CD14-positive monocyte (primary cell): ENCODE results near the gene FRMPD1. TPM values are rescaled to one million over a fixed set of nuclear protein-coding genes. Genes with fewer than 3 reads are reported as not detected.

Source experiments
- DNase-seq, 3 donors: peaks; one replicate each; pipeline ENCODE4 v3.0.0-alpha.2; 2011 to 2022
- H2AFZ ChIP-seq: 2 replicates; pipeline ENCODE4 v1.6.0; 2012; ENCODE audit warnings: mild to moderate bottlenecking, low read depth, low read length, inconsistent platforms; ENCODE audit not compliant: insufficient read depth, poor library complexity, severe bottlenecking
- H3K27ac ChIP-seq, 2 donors: 1 replicate in 1 of 2; 2 replicates in 1 of 2; pipeline ENCODE4 v1.5.1; 2012 to 2013; ENCODE audit warnings: low read length in 2 of 2, control low read depth in 1 of 2, inconsistent platforms in 1 of 2, low read depth in 1 of 2, mild to moderate bottlenecking in 1 of 2
- H3K27me3 ChIP-seq, 2 donors: one replicate each; pipeline versions ENCODE4 v1.6.0 to v1.6.1; 2011 to 2013; ENCODE audit warnings: low read length in 2 of 2; ENCODE audit not compliant: control insufficient read depth in 2 of 2, insufficient read depth in 2 of 2
- H3K36me3 ChIP-seq, 2 donors: replicated peaks in 1 of 2; 1 replicate in 1 of 2; 2 replicates in 1 of 2; pipeline versions ENCODE4 v1.5.1 to v1.6.1; 2012 to 2013; ENCODE audit warnings: low read length in 2 of 2, control low read depth in 1 of 2, inconsistent platforms in 1 of 2, mild to moderate bottlenecking in 1 of 2; ENCODE audit not compliant: insufficient read depth in 2 of 2, control insufficient read depth in 1 of 2
- H3K4me1 ChIP-seq, 2 donors: 1 replicate in 1 of 2; 2 replicates in 1 of 2; pipeline versions ENCODE4 v1.5.1 to v1.6.1; 2012 to 2013; ENCODE audit warnings: low read length in 2 of 2, control low read depth in 1 of 2, inconsistent platforms in 1 of 2, mild to moderate bottlenecking in 1 of 2, moderate library complexity in 1 of 2; ENCODE audit not compliant: insufficient read depth in 2 of 2, control insufficient read depth in 1 of 2
- H3K4me2 ChIP-seq: replicated peaks from 2 replicates; pipeline ENCODE3; 2012; ENCODE audit warnings: low read length, moderate library complexity, mild to moderate bottlenecking; ENCODE audit not compliant: poor library complexity, severe bottlenecking; ENCODE audit errors: extremely low read depth
- H3K4me3 ChIP-seq, 3 experiments: fragments of 200-600 bp in 1 of 3; sonication (generic) in 1 of 3; replicated peaks in 1 of 3; 1 replicate in 2 of 3; 2 replicates in 1 of 3; pipeline ENCODE4 v1.5.1; 2011 to 2013; ENCODE audit warnings: low read length in 3 of 3, mild to moderate bottlenecking in 3 of 3, control low read depth in 2 of 3, low read depth in 2 of 3, inconsistent platforms in 1 of 3, moderate library complexity in 1 of 3
- H3K79me2 ChIP-seq: 2 replicates; pipeline ENCODE4 v1.6.0; 2012; ENCODE audit warnings: mild to moderate bottlenecking, control low read depth, inconsistent platforms, low read length, moderate library complexity; ENCODE audit not compliant: insufficient read depth
- H3K9ac ChIP-seq: 2 replicates; pipeline ENCODE4 v1.6.0; 2017; ENCODE audit warnings: low read length, mild to moderate bottlenecking; ENCODE audit not compliant: insufficient read depth, poor library complexity, severe bottlenecking
- H3K9me3 ChIP-seq, 2 donors: replicated peaks in 1 of 2; 1 replicate in 1 of 2; 2 replicates in 1 of 2; pipeline versions ENCODE4 v1.5.1 to v1.6.1; 2012 to 2013; ENCODE audit warnings: low read length in 2 of 2, control low read depth in 1 of 2; ENCODE audit not compliant: control insufficient read depth in 1 of 2, insufficient read depth in 1 of 2
- H4K20me1 ChIP-seq: 2 replicates; pipeline ENCODE4 v1.6.0; 2012; ENCODE audit warnings: mild to moderate bottlenecking, low read length, control low read depth, moderate library complexity; ENCODE audit not compliant: insufficient read depth
- H3K27ac Mint-ChIP-seq, 7 donors: one replicate each; pipeline ENCODE4 v1.8.0; 2020; ENCODE audit warnings: mild to moderate bottlenecking in 7 of 7, mixed read lengths in 7 of 7, moderate library complexity in 6 of 7, inconsistent platforms in 2 of 7
- H3K27me3 Mint-ChIP-seq, 3 donors: one replicate each; pipeline ENCODE4 v1.8.0; 2021 to 2022; ENCODE audit warnings: low read depth in 3 of 3, mild to moderate bottlenecking in 3 of 3, mixed read lengths in 3 of 3, moderate library complexity in 3 of 3, inconsistent platforms in 1 of 3
- H3K36me3 Mint-ChIP-seq, 2 donors: one replicate each; pipeline ENCODE4 v1.8.0; 2020; ENCODE audit warnings: mixed read lengths in 2 of 2, inconsistent platforms in 1 of 2, mild to moderate bottlenecking in 1 of 2
- H3K4me1 Mint-ChIP-seq: one replicate; pipeline ENCODE4 v1.8.0; 2020; ENCODE audit warnings: mild to moderate bottlenecking, mixed read lengths
- H3K4me3 Mint-ChIP-seq, 2 donors: one replicate each; pipeline ENCODE4 v1.8.0; 2020; ENCODE audit warnings: mild to moderate bottlenecking in 2 of 2, mixed read lengths in 2 of 2, moderate library complexity in 1 of 2
- H3K9me3 Mint-ChIP-seq, 7 donors: one replicate each; pipeline ENCODE4 v1.8.0; 2020 to 2022; ENCODE audit warnings: mixed read lengths in 7 of 7, mild to moderate bottlenecking in 6 of 7, moderate library complexity in 6 of 7, inconsistent platforms in 2 of 7
- WGBS: methylation state at CpG from one replicate; pipeline ENCODE4 v1.1.5; 2013; ENCODE audit warnings: missing lambda C conversion rate; ENCODE audit not compliant: insufficient coverage; 5-methylcytosine and 5-hydroxymethylcytosine counted together
- intact Hi-C, 2 donors: fragments of 100-400 bp; cut with micrococcal nuclease; formaldehyde crosslinking; loops; one replicate each; pipeline versions ENCODE4 v1.15.0 to v1.15.1; 2023
- polyA plus RNA-seq, 3 donors: library from polyadenylated mRNA; depleted of rRNA in 1 of 3; unstranded in 2 of 3; stranded (reverse) in 1 of 3; fragments of 300-500 nt in 2 of 3; fragments of >200 nt in 1 of 3; fragmentation: Illumina TruSeq in 2 of 3; gene quantifications; 1 replicate in 2 of 3; 2 replicates in 1 of 3; pipeline ENCODE4 v1.2.3, GENCODE V29; 2012 to 2021
- TF ChIP-seq, protein P1 (sequence below): fragments of 200-600 bp; IDR thresholded peaks from one replicate; pipeline ENCODE4 v1.8.0; 2022; ENCODE audit warnings: antibody characterized with exemption, mild to moderate bottlenecking

Gene FRMPD1
- polyA plus RNA-seq, 3 donors, result 0.03 TPM; not detected in 2

DNA sequence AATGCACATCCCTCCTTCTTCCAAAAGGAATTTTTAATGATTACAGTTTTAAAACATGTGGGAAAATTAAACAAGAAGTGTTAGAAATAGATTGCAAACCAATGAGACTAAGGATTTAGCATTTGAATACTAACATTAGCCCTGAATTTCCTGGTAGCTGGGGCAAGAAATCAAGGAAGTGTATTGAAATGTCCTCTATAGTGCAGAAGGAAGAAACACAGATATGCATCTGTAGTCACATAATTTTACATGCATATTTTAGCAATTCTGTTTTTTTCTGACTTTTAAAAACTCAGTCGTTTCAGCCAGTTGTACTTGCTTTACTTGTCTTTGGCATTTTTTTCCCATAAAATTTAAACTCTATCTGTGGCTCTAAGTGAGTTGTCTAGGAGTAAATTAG is 45.8 kb downstream of the FRMPD1 start:
- H3K27ac ChIP-seq, result no peak overlapping the region
- no CpG with 5 or more reads among the region's 1 CpG for WGBS
- H3K79me2 ChIP-seq, result no peaks in the 10 kb centered on the region
- H3K36me3 ChIP-seq, result no peaks in the 10 kb centered on the region
- H2AFZ ChIP-seq, result no peak overlapping the region
- no peak overlapping the region for H3K4me2 ChIP-seq
- H3K4me3 ChIP-seq, result no peak overlapping the region
- intact Hi-C loops, result no loop called here
- no peaks in the 10 kb centered on the region for H4K20me1 ChIP-seq
- no peaks in the 10 kb centered on the region for H3K9me3 ChIP-seq
- H3K27ac Mint-ChIP-seq, result no peak overlapping the region
- H3K27me3 ChIP-seq, result no peaks in the 10 kb centered on the region
- TF ChIP-seq, protein P1, sequence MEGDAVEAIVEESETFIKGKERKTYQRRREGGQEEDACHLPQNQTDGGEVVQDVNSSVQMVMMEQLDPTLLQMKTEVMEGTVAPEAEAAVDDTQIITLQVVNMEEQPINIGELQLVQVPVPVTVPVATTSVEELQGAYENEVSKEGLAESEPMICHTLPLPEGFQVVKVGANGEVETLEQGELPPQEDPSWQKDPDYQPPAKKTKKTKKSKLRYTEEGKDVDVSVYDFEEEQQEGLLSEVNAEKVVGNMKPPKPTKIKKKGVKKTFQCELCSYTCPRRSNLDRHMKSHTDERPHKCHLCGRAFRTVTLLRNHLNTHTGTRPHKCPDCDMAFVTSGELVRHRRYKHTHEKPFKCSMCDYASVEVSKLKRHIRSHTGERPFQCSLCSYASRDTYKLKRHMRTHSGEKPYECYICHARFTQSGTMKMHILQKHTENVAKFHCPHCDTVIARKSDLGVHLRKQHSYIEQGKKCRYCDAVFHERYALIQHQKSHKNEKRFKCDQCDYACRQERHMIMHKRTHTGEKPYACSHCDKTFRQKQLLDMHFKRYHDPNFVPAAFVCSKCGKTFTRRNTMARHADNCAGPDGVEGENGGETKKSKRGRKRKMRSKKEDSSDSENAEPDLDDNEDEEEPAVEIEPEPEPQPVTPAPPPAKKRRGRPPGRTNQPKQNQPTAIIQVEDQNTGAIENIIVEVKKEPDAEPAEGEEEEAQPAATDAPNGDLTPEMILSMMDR, result no peak
- H3K9ac ChIP-seq, result no peak overlapping the region
- peaks cover 2 to 3% (median 3%) of the 10 kb centered on the region in 3 donors for H3K27me3 Mint-ChIP-seq
- no peaks in the 10 kb centered on the region for H3K36me3 Mint-ChIP-seq
- H3K4me1 ChIP-seq, result no peaks in the 10 kb centered on the region
- no peak overlapping the region for H3K4me3 Mint-ChIP-seq
- peaks cover 0 to 4% (median 2%) of the 10 kb centered on the region in 7 donors for H3K9me3 Mint-ChIP-seq
- no peak for DNase-seq
- no peaks in the 10 kb centered on the region for H3K4me1 Mint-ChIP-seq

DNA sequence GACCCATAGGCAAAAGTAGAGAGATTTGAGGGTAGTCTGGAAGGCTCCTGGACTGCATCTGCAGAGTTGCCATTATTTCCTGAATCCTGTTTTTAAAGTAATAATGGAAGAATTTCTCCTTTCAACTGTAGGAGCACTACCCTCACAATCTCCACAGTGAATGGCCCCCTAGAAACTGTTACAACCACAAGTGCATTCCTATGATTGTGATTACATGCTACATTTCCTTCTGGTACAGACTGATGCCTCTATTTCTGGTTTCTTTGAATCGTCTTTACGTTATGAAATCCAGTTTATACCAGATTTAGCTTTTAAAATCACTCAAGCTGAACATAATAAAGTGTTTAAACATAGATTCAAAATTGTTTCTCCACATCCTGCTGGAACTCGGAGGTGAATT is 49.4 kb downstream of the FRMPD1 start:
- Mint-ChIP-seq H3K9me3 (peaks cover 0 to 2% (median 2%) of the 10 kb centered on the region in 7 donors), H3K27ac (no peak overlapping the region), H3K36me3 (no peaks in the 10 kb centered on the region), H3K4me3 (no peak overlapping the region), H3K4me1 (no peaks in the 10 kb centered on the region), H3K27me3 (peaks cover 0 to 3% (median 1%) of the 10 kb centered on the region in 3 donors)
- H3K4me2 ChIP-seq, result no peak overlapping the region
- H3K36me3 ChIP-seq, result no peaks in the 10 kb centered on the region
- H4K20me1 ChIP-seq, result no peaks in the 10 kb centered on the region
- H2AFZ ChIP-seq, result no peak overlapping the region
- H3K79me2 ChIP-seq, result no peaks in the 10 kb centered on the region
- no peaks in the 10 kb centered on the region for H3K27me3 ChIP-seq
- no peak for DNase-seq
- H3K9ac ChIP-seq, result no peak overlapping the region
- WGBS, result no CpG with 5 or more reads among the region's 3 CpGs
- H3K9me3 ChIP-seq, result no peaks in the 10 kb centered on the region
- intact Hi-C loops, result no loop called here
- H3K4me3 ChIP-seq, result no peak overlapping the region
- H3K4me1 ChIP-seq, result no peaks in the 10 kb centered on the region
- TF ChIP-seq, protein P1, result no peak
- no peak overlapping the region for H3K27ac ChIP-seq
